Glutamatergic neuron (in vitro differentiated cells): Measurements from ENCODE around the gene CTNNA2. TPM values are rescaled to one million over a fixed set of nuclear protein-coding genes. Genes with fewer than 3 reads are reported as not detected.
A peak's percentile ranks its signal among the peaks of the same experiment; 100 is the strongest.

ENCODE experiments used
- DNase-seq: peaks from one replicate; pipeline ENCODE4 v3.0.0; 2022
- H3K27ac Mint-ChIP-seq: one replicate; pipeline ENCODE4 v1.8.0; 2020; ENCODE audit warnings: mild to moderate bottlenecking, mixed read lengths, inconsistent platforms; ENCODE audit not compliant: unreplicated experiment
- H3K27me3 Mint-ChIP-seq: one replicate; pipeline ENCODE4 v1.8.0; 2020; ENCODE audit warnings: mild to moderate bottlenecking, moderate library complexity, mixed read lengths, inconsistent platforms; ENCODE audit not compliant: unreplicated experiment
- H3K36me3 Mint-ChIP-seq: one replicate; pipeline ENCODE4 v1.8.0; 2020; ENCODE audit warnings: mild to moderate bottlenecking, mixed read lengths, inconsistent platforms; ENCODE audit not compliant: unreplicated experiment
- H3K4me1 Mint-ChIP-seq: one replicate; pipeline ENCODE4 v1.8.0; 2020; ENCODE audit warnings: mild to moderate bottlenecking, low read depth, mixed read lengths, inconsistent platforms; ENCODE audit not compliant: unreplicated experiment
- H3K4me3 Mint-ChIP-seq: one replicate; pipeline ENCODE4 v1.8.0; 2020; ENCODE audit warnings: mild to moderate bottlenecking, mixed read lengths, inconsistent platforms; ENCODE audit not compliant: unreplicated experiment
- H3K9me3 Mint-ChIP-seq: one replicate; pipeline ENCODE4 v1.8.0; 2020; ENCODE audit warnings: mild to moderate bottlenecking, moderate library complexity, mixed read lengths, inconsistent platforms; ENCODE audit not compliant: unreplicated experiment
- CTCF ChIP-seq: fragments of 200-600 bp; sonication (generic); IDR thresholded peaks from one replicate; pipeline ENCODE4 v1.5.0; 2021; ENCODE audit not compliant: partially characterized antibody, unreplicated experiment
- total RNA-seq: library from RNA; stranded (reverse); fragmentation: NEBNext Ultra II Directional; extraction: Animal tissue kit (Norgen Biotek cat#: 25700); gene quantifications from one replicate; pipeline ENCODE4 v1.2.1, GENCODE V29; 2021; ENCODE audit not compliant: unreplicated experiment

CTNNA2 gene
- total RNA-seq, 1 donor from 2014 or later: 76.2 TPM

GRCh38 chr2:80122675-80123074, 609.8 kb downstream of the CTNNA2 start:
- Mint-ChIP-seq H3K27ac (no peak overlapping the region), H3K27me3 (peaks cover 2% of the 10 kb centered on the region), H3K4me3 (no peak overlapping the region), H3K36me3 (no peaks in the 10 kb centered on the region), H3K4me1 (peaks cover 7% of the 10 kb centered on the region), H3K9me3 (no peaks in the 10 kb centered on the region)
- DNase-seq: no peak
- no peak for TF ChIP-seq CTCF

- no peak for DNase-seq
- Mint-ChIP-seq H3K4me1 (peaks cover 10% of the 10 kb centered on the region), H3K27ac (no peak overlapping the region), H3K36me3 (no peaks in the 10 kb centered on the region), H3K27me3 (peaks cover 2% of the 10 kb centered on the region), H3K9me3 (no peaks in the 10 kb centered on the region), H3K4me3 (no peak overlapping the region)
- no peak for TF ChIP-seq CTCF
Measured at GRCh38 chr2:80126596-80127189, 613.8 kb downstream of the CTNNA2 start.

- Mint-ChIP-seq H3K9me3 (no peaks in the 10 kb centered on the region), H3K4me1 (peaks cover 10% of the 10 kb centered on the region), H3K36me3 (no peaks in the 10 kb centered on the region), H3K27ac (peak overlapping the region; percentile 56), H3K4me3 (no peak overlapping the region), H3K27me3 (no peaks in the 10 kb centered on the region)
- no peak for DNase-seq
- TF ChIP-seq CTCF: no peak
Measured at GRCh38 chr2:80128080-80128479, 615.2 kb downstream of the CTNNA2 start.

GRCh38 chr2:80132281-80132680, 619.4 kb downstream of the CTNNA2 start:
- Mint-ChIP-seq H3K9me3 (peaks cover 2% of the 10 kb centered on the region), H3K27me3 (no peaks in the 10 kb centered on the region), H3K27ac (no peak overlapping the region), H3K36me3 (no peaks in the 10 kb centered on the region), H3K4me3 (no peak overlapping the region), H3K4me1 (peaks cover 9% of the 10 kb centered on the region)
- TF ChIP-seq CTCF: no peak
- no peak for DNase-seq

- DNase-seq: no peak
- Mint-ChIP-seq H3K4me1 (no peaks in the 10 kb centered on the region), H3K4me3 (no peak overlapping the region), H3K9me3 (peaks cover 2% of the 10 kb centered on the region), H3K27me3 (no peaks in the 10 kb centered on the region), H3K27ac (no peak overlapping the region), H3K36me3 (no peaks in the 10 kb centered on the region)
- no peak for TF ChIP-seq CTCF
Measured at GRCh38 chr2:80135001-80135400, 622.1 kb downstream of the CTNNA2 start.
